NCI-H82 treated with DMSO at 0.1 percent for 48 hours (cell line): ENCODE results near the gene AGBL4.

Experiments used
- DNase-seq: peaks from one replicate; lab custom pipeline; 2025; ENCODE audit not compliant: unreplicated experiment; lab: John Stamatoyannopoulos, UW

Gene AGBL4

DNA sequence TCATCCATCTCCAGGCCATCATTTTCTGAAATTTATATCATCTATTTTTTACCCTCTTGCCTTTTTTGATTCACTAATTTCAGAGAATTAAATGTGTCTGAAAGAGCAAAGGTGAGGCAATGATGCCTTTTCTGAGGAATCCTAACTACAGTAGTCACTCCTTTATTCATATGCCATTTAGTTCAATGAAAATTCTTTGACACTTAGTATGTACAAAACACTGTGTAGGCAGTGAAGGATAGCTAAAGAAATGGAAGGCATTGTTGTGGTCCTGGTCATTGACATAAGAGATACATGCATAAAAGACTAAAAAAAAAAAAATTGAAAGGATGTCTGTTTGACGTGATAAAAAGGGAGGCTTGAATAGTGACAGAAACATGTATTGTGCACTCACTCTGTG lies 1075.2 kb downstream of the AGBL4 start:
- DNase-seq, result no peak

DNA sequence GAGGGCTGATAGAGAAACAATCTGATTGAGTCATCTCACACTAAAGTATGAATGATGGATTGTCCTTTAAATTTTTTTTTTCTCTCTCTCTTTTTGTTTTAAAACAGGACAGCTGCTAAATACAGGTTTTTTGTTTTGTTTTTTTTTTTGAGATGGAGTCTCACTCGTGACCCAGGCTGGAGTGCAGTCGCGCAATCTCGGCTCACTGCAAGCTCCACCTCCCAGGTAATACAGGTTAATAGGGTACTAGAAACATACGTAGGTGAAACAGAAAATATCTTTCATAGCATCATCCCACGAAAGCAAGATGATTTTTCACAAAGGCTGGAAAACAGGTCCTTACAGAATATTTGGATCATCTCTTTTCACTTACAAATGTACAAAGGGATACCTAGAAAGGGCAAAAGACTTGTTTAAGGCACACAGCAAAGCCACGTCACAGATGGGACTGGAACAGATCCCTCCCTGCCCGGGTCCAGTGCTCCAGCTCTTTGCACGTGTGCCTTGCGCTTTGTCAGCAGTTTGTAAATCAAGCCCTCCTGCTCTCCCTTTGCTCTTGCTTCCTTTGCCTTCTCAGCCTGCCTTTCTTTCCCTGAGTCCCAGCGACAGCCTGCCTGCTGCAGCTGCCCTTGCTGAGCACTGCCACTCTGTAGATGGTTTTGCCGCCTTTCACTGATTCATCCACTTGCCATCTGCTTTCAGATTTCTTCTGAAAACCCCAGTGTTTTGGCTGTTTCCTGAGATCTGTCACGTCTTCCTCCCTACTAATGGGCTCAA lies 1075.8 kb downstream of the AGBL4 start:
- peak; percentile 17 for DNase-seq

DNA sequence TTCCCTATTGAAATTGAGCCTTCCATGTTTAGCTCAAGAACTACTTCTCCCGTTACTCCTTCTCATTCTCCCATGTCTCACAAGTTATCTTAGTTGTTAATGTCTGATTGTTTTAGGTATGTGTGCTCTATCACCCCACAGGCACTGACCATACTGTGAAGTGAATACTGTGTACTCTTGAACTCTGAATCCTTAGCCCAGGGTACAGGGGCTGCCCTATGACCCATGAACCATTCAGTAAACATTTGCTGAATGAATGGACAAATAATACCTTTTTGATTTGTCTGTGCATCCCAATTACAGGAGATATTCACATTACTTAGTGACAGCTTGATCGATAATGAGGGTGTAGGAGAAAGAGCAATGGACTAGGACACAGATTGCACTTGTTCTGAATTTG lies 1077.7 kb downstream of the AGBL4 start:
- no peak for DNase-seq

DNA sequence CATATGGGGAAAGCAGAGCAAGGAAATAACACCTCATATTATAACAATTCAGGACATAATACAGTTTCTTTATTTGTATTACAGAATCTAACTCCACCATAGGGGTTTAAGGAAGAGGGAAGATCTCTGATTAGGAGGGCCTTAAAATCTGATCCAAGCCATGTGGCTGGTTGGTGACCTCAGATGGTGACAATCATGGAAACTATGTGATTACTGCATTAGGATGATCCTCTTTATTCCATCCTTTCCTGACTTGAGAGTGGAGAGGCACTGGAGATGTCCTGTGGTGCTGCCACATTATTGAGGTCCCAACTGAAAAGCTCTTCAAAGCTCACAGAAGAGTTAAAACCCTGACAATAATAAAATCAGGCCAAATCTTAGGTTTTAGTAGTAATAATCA lies 1078.9 kb downstream of the AGBL4 start:
- no peak for DNase-seq

DNA sequence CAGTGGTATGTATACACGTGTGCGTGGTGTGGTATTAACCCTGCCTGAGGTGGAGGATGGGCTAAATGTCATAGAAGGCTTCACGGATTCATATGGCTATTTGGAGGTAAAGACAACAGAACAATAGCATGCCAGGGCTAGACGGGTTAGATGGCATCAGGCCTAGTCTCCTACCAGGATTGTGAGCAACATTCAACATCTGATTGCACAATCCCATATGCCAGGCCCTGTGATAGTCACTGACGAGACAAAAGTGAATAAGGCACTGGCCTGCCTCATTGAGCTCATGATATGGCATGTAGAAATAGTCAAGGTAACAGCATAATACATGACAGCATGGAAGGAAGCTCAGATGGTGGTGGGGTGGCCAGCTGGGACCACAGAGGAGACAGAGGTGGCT lies 1079.9 kb downstream of the AGBL4 start:
- no peak for DNase-seq

DNA sequence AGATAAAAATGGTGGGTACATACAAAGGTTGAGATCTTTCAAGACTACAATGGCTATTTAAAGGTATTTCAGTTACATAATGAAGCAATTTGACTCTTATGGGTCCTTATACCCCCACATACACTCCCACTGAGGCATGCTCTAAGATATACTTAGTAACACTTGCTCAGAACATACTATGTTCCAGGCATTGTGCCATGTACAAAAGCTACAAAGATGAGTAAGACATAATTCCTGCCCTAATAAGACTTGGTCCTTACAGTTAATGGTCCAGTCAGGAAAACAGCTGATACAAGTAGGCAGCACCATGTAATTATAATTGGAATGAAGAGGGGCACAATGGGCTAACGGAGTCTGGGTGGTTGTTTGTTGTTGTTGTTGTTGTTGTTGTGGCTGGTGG lies 1080.4 kb downstream of the AGBL4 start:
- no peak for DNase-seq

DNA sequence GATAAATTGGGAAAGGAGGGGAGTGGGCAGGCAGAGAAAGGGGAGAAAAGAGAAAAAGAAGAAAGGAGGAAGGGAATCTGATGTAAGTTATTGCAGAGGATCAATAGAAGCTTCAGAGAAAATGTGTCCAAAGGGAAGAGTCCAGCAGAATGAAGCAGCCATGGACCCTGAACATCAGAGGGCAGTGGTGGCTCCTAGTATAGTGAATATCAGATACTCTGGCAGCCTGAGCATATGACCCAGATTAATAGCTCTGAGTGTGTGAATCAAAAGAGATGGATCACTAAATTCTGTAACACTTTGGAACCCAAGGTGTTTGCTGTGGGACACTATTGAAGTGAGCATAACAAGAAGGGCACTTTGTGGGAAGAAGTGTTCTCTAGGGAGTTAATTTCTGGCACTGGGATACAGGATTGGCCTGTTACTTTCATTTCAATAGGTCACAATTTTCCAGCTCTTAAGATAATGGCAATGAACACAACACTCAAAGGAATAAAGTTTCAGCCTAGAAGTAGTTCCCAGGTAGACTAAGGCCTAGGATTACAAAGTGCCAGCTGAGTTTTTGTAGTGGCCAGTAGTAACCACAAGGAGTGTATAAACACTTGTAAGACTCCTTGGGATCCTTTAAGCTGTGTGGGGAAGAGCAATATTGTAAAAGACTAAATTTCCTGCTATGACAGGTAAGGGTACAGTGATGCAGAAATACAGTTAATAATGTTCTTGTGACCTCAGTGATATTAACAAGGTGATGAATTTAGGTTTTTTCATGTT lies 1082.6 kb downstream of the AGBL4 start:
- no peak for DNase-seq

DNA sequence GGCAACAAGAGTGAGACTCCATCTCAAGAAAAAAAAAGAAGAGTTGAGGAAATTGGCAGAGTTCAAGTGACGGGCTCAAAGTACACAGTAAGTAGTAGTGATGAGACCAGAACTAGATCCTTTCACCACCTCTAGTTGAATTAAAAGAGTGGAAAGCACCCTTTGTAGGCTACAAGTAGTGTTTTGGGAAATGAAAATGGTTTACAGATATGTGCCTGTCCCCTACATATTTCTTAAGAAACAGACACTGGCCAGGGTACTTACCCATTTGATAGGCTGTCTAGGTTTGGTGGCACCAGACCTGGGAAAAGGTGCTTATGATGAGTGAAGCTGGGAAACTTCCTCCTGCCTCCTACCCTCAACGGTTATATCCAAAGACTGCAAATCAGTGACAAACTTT lies 1083.4 kb downstream of the AGBL4 start:
- no peak for DNase-seq

DNA sequence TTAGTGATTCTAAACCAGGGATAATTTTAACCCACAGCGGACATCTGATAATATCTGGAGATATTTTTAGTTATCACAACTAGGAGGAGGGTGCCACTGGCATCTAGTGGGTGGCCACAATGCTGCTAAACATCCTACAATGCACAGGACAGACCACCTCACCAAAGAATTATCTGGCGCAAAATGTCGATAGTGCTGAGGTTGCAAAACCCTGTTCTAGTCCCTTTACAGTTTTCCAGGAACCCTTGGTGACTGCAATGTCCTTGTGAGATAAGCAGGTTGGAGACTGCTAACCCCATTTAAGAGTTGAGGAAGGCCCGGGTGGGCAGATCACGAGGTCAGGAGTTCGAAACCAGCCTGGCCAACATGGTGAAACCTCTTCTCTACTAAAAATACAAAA lies 1083.9 kb downstream of the AGBL4 start:
- DNase-seq, result no peak

DNA sequence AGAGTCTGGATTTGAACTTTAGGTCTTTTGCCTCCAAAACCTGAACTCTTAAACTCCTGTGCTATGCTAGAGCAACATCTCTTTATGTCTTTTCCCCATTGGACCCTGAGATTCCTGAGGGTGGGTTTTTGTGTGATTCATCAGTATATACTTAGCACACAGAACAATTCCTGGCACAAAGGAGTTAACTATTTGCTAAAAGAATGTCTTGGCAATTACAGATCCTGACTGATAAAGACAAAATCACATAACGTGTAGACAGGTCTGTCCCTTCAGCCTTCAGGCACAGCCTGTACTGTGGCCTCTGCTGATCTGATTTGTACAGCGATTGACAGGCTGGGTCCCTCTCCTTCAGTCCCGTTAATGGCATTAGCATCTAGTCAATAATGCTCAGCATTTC lies 1084.7 kb downstream of the AGBL4 start:
- peak; percentile 85 for DNase-seq

DNA sequence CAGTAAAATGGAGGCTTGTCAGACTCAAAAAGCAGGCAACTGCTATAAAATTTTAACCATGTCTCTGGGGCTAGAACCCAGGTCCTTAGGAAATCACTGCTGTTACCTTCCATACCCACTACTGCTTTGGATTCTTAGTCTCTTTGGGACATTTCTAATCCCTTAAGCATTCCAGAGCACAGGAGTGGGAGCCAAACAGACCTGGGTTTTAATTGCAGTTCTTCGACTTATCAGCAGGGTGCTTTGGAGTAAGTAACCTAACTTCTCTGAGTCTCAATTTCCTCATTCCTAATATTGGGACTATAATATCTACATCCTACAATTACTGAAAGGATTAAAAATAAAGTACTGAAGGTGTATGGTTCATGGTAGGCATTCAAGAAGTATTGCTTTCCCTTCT lies 1086.0 kb downstream of the AGBL4 start:
- no peak for DNase-seq

DNA sequence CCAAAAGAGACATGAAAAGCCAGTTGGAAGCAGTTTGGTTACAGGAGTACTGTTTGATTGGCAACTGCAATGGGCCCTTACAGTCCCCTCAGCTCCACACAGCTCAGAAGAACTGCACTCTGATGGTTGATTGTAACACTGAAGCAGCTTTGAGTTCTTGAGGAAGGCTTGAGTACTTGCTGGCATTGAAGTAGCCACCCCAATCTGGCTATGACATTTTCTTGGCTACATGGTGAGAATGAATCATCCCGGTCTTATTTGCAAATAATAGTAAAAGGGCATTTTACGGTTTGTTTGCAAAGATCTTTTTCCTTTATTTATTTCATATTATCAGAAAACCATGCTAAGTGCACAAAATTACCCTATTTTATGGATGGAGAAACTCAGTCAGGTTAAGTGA lies 1087.3 kb downstream of the AGBL4 start:
- DNase-seq, result no peak

DNA sequence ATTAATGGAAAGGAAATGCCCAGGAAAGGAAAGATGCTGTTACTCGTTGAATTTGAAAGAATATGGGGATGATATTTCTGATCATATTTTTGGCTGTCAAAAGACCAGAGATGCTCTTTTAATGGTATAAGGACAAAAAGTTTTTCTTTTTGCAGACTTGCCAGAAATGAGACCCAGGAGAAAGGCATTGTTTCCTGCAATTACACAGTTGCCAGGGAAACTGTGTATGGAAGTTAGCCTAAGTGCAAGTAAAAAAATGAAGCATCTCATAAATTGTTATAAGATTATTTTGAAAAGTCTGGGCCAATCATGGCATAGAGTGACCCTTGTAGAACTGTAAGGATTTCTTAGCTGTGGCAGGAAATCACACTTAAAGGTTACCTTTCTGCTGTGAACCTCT lies 1091.4 kb downstream of the AGBL4 start:
- DNase-seq, result no peak

DNA sequence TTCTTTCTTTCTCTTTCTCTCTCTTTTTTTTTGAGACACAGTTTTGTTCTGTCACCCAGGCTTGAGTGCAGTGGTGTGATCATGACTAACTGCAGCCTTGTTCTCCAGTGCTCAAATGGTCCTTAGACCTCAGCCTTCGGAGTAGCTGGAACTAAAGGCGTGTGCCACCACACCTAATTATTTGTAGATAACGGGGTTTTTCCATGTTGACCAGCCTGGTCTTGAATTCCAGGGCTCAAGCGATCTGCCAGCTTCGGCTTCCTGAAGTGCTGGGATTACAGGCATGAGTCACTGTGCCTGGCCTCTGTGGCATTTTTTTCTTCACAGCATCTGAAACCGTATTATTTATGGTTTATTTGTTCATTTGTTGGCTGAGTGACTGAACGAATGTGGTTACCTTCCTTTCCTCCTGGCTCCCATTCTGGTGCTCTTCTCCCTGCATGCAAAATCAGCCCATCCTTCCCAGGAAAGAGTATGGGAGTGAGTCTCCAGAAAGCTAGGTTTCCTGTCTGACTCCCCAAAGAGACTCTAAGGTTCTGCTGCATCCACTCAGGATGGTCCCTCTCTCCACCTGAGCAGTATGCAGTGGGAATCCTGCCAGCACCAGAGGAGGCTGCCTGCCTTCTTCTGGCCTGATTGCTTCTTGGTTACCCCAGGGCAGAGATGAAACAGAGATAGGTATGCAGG lies 1092.1 kb downstream of the AGBL4 start:
- no peak for DNase-seq

DNA sequence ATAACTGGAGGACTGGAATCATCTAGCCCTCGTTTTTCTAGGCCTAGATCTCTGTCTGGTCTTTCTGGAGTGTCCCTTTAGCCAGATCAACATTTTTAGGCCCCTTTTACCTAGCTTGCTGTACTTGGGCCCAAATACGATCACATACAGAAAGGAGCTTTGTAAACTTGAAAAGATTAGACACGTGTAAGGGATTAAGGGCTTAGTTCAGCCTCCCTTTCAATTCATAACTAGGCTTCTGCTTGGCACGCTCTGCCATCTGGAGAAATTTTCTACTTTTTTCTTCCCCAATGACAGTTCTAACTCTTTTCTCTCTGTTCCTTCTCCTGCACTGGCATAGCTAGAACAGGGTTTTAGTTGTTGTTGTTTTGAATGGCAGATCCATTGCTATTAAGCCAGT lies 1093.7 kb downstream of the AGBL4 start:
- DNase-seq, result peak; percentile 95

DNA sequence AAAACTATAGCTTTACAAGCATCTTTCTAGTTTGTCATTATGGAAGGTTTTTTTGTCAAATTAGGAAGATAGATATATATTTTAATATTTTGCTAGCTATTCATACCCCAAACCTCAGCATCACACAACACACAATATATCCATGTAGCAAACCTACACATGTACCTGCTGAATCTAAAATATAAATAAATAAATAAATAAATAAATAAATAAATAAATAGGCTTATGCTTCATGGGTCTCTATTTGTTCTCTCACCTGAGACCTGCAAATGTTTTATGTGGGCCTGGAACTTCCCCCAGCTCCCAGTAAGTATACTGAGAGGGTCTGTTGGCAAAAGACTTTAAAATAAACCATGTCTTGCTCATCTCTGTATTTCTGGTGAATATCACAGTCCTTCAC lies 1099.7 kb downstream of the AGBL4 start:
- DNase-seq, result no peak

DNA sequence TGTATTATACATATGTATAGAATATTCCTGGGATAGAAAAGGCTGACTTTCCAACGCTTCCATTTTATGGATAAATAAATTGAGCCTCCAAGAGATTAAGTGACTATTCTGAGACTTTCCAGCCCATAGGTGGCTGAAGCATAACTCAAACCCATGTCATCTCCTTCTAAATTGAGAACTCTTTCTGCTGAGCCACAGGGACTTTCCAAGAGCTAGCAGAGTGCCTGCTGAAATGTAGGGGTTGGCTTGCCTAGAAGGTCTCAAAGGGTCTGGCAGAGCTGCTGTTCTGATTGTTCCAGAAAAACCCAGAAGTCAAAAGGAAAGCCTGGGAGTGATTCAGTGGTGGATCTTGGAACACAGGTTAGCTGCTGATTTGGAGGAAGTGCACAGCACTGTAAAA lies 1100.6 kb downstream of the AGBL4 start:
- no peak for DNase-seq

DNA sequence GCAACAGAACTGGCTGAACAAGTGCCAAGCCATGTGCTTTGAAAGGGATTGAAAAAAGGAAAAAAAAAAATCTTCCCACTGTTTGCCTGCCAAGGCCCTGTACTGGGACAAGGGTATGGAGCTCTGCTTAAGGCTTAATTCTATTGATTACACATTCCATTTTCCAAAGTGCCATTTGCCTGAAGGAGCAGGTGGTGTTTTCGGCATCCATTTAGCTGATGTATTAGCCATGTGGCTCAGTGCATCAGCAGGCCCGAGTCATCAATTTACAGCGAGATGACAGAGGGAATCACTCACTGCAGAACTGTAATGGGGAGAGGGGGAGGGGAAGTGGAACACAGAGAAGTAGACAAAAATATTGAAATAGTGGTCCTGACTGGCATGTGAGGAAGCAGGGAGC lies 1102.9 kb downstream of the AGBL4 start:
- DNase-seq, result peak; percentile 96

DNA sequence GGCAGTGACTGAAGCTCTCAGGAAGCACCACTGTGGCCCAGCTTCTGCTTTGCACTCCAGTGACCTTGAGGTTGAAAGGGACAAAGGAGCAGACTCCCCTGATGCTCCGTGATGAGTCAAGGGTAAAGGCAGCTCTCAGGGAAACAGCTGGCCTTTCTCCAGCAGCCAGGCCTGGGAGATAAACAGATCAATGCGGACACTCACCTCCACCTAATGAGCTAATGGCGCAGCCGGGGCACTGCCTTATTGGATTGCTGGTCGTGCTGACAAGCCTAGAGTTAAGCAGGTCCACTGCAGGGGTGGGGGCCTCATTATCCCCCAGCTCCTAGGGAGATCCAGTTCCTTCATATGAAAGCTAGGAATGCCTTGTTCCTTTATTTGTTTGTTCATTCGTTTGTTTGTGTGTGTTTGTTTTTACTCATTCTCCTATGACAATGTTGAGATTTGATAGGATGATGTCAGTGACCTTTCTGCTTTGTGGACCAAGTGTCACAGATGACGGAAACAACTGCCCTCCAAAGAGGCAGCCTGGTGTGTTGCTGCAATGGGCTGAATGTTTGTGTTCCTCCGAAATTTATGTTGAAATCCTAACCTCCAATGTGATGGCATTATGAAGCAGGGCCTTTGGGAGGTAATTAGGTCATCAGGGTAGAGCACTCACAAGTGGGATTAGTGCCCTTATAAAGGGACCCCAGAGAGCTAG lies 1105.7 kb downstream of the AGBL4 start:
- peak; percentile 99 for DNase-seq

DNA sequence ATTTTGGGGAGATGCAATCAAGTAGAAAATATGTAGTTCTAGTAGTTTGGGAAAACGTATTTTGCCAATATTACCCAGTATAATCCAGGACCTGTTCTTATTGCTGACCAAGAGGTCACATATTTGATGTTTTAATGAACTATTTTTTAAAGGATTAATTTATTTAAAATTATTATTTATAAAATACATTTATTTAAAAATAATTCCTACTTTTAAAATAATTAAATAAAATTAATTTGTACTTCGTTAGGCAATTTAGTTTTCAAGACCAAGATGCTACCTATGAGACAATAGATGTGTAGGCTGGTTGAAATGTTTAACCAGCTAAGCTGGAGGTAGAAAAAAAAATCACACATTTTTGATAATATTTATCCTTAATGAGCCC lies 1106.7 kb downstream of the AGBL4 start:
- no peak for DNase-seq
